ENCODE measurements around the gene HSPA9. TPM values are rescaled to one million over a fixed set of nuclear protein-coding genes. Genes with fewer than 3 reads are reported as not detected.

Gene HSPA9
- total and polyA plus RNA-seq, 2 of the 13 experiments (the other 11 are each of a cell fraction or from before 2014, with no cell fraction given), result 165 to 478 TPM

DNA sequence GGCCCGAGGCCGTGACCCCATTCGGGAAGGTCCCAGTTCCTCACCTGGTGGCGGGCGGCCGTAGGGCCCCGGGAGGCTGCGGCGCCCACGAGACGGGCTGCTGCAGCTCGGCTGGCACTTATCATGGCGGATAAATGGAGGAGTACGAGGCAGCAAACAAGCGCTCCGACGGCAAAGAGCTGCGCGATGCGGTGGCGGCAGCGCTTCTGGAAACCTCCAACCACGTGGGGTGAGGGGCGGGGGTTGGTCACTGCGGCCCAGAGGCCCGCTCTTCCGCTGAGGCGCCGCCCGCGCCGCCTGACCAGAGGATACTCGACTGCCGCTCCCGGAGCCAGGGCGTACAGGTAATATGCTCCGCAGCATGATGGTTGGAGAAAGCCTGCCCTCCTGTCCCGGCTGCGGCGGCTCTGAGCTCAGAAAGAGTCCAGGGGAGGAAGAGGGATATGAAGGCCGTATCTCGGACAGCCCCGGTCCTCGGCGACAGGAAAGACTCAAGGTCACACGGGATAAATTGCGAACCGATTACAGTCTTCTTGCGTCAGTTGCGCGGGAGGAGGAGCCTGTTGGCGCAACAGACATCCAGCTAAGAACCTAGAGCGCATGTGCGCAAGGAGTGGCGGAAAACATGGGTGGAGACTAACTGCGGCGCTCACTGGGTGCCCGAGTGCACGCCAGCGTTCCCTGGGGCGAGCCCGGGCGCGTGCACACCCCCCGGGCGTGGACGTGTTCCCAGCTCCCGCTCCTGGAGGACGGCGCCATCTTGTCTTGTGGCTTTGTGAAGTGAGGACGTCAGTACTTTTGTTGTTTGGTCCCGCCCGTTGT lies at the start of gene HSPA9 (continued):
- TF ChIP-seq, protein P1, sequence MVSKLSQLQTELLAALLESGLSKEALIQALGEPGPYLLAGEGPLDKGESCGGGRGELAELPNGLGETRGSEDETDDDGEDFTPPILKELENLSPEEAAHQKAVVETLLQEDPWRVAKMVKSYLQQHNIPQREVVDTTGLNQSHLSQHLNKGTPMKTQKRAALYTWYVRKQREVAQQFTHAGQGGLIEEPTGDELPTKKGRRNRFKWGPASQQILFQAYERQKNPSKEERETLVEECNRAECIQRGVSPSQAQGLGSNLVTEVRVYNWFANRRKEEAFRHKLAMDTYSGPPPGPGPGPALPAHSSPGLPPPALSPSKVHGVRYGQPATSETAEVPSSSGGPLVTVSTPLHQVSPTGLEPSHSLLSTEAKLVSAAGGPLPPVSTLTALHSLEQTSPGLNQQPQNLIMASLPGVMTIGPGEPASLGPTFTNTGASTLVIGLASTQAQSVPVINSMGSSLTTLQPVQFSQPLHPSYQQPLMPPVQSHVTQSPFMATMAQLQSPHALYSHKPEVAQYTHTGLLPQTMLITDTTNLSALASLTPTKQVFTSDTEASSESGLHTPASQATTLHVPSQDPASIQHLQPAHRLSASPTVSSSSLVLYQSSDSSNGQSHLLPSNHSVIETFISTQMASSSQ (IDR thresholded peaks at IDR 0.05; ENCODE audit: low read depth), result 0 out of 2 replicates have a peak, but pooled peaks have one; percentile 15
- TF ChIP-seq, protein P1 (CRISPR knock-in tag; IDR thresholded peaks at IDR 0.05; ENCODE audit: borderline replicate concordance), result 0 out of 2 replicates have a peak, but pooled peaks have one; percentile 42
- TF ChIP-seq ARID2 (CRISPR knock-in tag; IDR thresholded peaks at IDR 0.05; ENCODE audit: borderline replicate concordance) (no peak), ZNF225 (CRISPR knock-in tag; IDR thresholded peaks at IDR 0.05) (peak; percentile 86; the same call in 1 of the 2 replicates), HMGA1 (CRISPR knock-in tag; conservative IDR thresholded peaks at IDR 0.05) (no peak), RXRA (CRISPR knock-in tag; IDR thresholded peaks at IDR 0.05) (peak; percentile 79), ZNF790 (CRISPR knock-in tag; IDR thresholded peaks at IDR 0.05; ENCODE audit: borderline replicate concordance) (peak; percentile 93; the same call in 1 of the 2 replicates), ZNF839 (CRISPR knock-in tag; IDR thresholded peaks at IDR 0.05; ENCODE audit: borderline replicate concordance) (peak; percentile 19; the same call in 1 of the 2 replicates), ZSCAN9 (CRISPR knock-in tag; IDR thresholded peaks at IDR 0.05; ENCODE audit: borderline replicate concordance) (peak; percentile 76; the same call in 1 of the 2 replicates), ZKSCAN8 (CRISPR knock-in tag; IDR thresholded peaks at IDR 0.05; ENCODE audit: borderline replicate concordance) (0 out of 2 replicates have a peak, but pooled peaks have one; percentile 12), ZNF232 (CRISPR knock-in tag; IDR thresholded peaks at IDR 0.05; ENCODE audit: borderline replicate concordance) (peak; percentile 70; the same call in 1 of the 2 replicates), ZNF230 (CRISPR knock-in tag; IDR thresholded peaks at IDR 0.05) (no peak; the same call in none of the 2 replicates), SIN3A (IDR thresholded peaks at IDR 0.05; ENCODE audit: borderline replicate concordance, low read depth, low read length) (peak; percentile 94; the same call in 1 of the 2 replicates)
- TF ChIP-seq, protein P2, sequence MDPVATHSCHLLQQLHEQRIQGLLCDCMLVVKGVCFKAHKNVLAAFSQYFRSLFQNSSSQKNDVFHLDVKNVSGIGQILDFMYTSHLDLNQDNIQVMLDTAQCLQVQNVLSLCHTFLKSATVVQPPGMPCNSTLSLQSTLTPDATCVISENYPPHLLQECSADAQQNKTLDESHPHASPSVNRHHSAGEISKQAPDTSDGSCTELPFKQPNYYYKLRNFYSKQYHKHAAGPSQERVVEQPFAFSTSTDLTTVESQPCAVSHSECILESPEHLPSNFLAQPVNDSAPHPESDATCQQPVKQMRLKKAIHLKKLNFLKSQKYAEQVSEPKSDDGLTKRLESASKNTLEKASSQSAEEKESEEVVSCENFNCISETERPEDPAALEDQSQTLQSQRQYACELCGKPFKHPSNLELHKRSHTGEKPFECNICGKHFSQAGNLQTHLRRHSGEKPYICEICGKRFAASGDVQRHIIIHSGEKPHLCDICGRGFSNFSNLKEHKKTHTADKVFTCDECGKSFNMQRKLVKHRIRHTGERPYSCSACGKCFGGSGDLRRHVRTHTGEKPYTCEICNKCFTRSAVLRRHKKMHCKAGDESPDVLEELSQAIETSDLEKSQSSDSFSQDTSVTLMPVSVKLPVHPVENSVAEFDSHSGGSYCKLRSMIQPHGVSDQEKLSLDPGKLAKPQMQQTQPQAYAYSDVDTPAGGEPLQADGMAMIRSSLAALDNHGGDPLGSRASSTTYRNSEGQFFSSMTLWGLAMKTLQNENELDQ (CRISPR knock-in tag; IDR thresholded peaks at IDR 0.05; ENCODE audit: borderline replicate concordance), result no peak
- TF ChIP-seq, protein P3, sequence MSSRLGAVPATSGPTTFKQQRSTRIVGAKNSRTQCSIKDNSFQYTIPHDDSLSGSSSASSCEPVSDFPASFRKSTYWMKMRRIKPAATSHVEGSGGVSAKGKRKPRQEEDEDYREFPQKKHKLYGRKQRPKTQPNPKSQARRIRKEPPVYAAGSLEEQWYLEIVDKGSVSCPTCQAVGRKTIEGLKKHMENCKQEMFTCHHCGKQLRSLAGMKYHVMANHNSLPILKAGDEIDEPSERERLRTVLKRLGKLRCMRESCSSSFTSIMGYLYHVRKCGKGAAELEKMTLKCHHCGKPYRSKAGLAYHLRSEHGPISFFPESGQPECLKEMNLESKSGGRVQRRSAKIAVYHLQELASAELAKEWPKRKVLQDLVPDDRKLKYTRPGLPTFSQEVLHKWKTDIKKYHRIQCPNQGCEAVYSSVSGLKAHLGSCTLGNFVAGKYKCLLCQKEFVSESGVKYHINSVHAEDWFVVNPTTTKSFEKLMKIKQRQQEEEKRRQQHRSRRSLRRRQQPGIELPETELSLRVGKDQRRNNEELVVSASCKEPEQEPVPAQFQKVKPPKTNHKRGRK (CRISPR knock-in tag; IDR thresholded peaks at IDR 0.05), result no peak
- TF ChIP-seq, protein P4, sequence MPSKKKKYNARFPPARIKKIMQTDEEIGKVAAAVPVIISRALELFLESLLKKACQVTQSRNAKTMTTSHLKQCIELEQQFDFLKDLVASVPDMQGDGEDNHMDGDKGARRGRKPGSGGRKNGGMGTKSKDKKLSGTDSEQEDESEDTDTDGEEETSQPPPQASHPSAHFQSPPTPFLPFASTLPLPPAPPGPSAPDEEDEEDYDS (CRISPR knock-in tag; IDR thresholded peaks at IDR 0.05), result peak; percentile 58
- TF ChIP-seq, protein P5, sequence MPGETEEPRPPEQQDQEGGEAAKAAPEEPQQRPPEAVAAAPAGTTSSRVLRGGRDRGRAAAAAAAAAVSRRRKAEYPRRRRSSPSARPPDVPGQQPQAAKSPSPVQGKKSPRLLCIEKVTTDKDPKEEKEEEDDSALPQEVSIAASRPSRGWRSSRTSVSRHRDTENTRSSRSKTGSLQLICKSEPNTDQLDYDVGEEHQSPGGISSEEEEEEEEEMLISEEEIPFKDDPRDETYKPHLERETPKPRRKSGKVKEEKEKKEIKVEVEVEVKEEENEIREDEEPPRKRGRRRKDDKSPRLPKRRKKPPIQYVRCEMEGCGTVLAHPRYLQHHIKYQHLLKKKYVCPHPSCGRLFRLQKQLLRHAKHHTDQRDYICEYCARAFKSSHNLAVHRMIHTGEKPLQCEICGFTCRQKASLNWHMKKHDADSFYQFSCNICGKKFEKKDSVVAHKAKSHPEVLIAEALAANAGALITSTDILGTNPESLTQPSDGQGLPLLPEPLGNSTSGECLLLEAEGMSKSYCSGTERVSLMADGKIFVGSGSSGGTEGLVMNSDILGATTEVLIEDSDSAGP (CRISPR knock-in tag; IDR thresholded peaks at IDR 0.05; ENCODE audit: borderline replicate concordance), result peak; percentile 92
